ENCODE measurements around the gene HGD. TPM values are rescaled to one million over a fixed set of nuclear protein-coding genes. Genes with fewer than 3 reads are reported as not detected.

HGD gene
- total and polyA plus RNA-seq, 10 of the 15 experiments (the other 5 are each of a cell fraction or from before 2014, with no cell fraction given), result 0.18 to 0.81 (median 0.40) TPM; not detected in 6

DNA sequence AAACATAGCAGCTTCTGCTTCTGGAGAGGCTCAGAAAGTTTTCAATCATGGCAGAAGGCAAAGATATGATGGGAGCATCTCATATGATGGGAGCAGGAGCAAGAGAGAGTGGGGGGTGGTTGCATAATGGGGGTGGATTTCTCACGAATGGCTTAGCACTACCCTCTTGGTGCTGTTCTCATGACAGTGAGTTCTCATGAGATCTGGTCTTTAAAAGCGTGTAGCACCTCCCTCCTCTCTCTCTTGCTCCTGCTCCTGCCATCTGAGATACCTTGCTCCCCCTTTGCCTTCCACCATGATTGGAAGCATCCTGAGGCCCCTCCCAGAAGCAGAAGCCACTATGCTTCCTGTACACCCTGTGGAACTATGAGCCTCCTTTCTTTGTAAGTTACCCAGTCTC, 22.2 kb downstream of the HGD start (continued):
- TF ChIP-seq KAT2A (conservative IDR thresholded peaks at IDR 0.05; ENCODE audit: control insufficient read depth, low read depth, low read length) (no peak), CBX5 (IDR thresholded peaks at IDR 0.05; ENCODE audit: low read depth) (no peak), TBL1XR1 (IDR thresholded peaks at IDR 0.05; ENCODE audit: low read depth, low read length) (no peak), NFYA (IDR thresholded peaks at IDR 0.05; ENCODE audit: borderline replicate concordance, low read depth, low read length) (no peak)
- TF ChIP-seq, protein P1, sequence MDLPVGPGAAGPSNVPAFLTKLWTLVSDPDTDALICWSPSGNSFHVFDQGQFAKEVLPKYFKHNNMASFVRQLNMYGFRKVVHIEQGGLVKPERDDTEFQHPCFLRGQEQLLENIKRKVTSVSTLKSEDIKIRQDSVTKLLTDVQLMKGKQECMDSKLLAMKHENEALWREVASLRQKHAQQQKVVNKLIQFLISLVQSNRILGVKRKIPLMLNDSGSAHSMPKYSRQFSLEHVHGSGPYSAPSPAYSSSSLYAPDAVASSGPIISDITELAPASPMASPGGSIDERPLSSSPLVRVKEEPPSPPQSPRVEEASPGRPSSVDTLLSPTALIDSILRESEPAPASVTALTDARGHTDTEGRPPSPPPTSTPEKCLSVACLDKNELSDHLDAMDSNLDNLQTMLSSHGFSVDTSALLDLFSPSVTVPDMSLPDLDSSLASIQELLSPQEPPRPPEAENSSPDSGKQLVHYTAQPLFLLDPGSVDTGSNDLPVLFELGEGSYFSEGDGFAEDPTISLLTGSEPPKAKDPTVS (IDR thresholded peaks at IDR 0.05; ENCODE audit: low read depth, low read length), result no peak
- TF ChIP-seq, protein P2, sequence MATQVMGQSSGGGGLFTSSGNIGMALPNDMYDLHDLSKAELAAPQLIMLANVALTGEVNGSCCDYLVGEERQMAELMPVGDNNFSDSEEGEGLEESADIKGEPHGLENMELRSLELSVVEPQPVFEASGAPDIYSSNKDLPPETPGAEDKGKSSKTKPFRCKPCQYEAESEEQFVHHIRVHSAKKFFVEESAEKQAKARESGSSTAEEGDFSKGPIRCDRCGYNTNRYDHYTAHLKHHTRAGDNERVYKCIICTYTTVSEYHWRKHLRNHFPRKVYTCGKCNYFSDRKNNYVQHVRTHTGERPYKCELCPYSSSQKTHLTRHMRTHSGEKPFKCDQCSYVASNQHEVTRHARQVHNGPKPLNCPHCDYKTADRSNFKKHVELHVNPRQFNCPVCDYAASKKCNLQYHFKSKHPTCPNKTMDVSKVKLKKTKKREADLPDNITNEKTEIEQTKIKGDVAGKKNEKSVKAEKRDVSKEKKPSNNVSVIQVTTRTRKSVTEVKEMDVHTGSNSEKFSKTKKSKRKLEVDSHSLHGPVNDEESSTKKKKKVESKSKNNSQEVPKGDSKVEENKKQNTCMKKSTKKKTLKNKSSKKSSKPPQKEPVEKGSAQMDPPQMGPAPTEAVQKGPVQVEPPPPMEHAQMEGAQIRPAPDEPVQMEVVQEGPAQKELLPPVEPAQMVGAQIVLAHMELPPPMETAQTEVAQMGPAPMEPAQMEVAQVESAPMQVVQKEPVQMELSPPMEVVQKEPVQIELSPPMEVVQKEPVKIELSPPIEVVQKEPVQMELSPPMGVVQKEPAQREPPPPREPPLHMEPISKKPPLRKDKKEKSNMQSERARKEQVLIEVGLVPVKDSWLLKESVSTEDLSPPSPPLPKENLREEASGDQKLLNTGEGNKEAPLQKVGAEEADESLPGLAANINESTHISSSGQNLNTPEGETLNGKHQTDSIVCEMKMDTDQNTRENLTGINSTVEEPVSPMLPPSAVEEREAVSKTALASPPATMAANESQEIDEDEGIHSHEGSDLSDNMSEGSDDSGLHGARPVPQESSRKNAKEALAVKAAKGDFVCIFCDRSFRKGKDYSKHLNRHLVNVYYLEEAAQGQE (IDR thresholded peaks at IDR 0.05; ENCODE audit: low read depth, low read length), result no peak

DNA sequence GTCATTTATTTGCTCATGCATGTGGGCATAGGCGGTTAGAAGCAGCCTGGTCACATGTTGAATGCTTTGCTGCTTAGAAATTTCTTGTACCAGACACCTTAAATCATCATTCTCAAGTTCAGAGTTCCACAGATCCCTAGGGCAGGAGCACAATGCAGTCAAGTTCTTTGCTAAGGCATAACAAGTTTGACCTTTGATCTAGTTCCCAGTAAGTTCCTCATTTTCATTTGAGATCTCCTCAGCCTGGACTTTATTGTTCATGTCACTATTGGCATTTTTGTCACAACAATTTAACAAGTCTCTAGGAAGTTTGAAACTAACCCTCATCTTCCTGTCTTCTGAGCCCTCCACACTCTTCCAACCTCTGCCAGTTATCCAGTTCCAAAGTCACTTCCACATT, 22.8 kb downstream of the HGD start:
- Histone ChIP-seq H2AFZ (ENCODE audit: control insufficient read depth, low read depth, low read length) (no peak overlapping the region), H3K4me3 (no peak overlapping the region), H3K4me1 (ENCODE audit: control insufficient read depth, insufficient read depth, low read length) (no peaks in the 10 kb centered on the region), H3K9ac (ENCODE audit: control insufficient read depth, insufficient read depth, low read length) (no peak overlapping the region), H3K9me3 (replicated peaks; ENCODE audit: control insufficient read depth, insufficient read depth, low read length) (no peaks in the 10 kb centered on the region; the same call in 2 of the 3 replicates), H3K27ac (ENCODE audit: control insufficient read depth, insufficient read depth) (no peak overlapping the region), H3K36me3 (ENCODE audit: control insufficient read depth in 2 of 2, insufficient read depth in 2 of 2, low read length in 1 of 2) (no peaks in the 10 kb centered on the region), H3K4me2 (ENCODE audit: control insufficient read depth, insufficient read depth) (no peak overlapping the region), H4K20me1 (ENCODE audit: control insufficient read depth, insufficient read depth) (no peaks in the 10 kb centered on the region), H3K79me2 (ENCODE audit: control insufficient read depth, insufficient read depth, low read length) (no peaks in the 10 kb centered on the region), H3K27me3 (replicated peaks in 1 of 2; ENCODE audit: control insufficient read depth in 2 of 2, insufficient read depth in 2 of 2, low read length in 1 of 2) (no peaks in the 10 kb centered on the region)
- 0% methylated on average over 1 of the region's 1 CpG for WGBS (ENCODE audit: insufficient coverage, insufficient replicate concordance, low lambda C conversion rate, missing lambda C conversion rate)
- DNase-seq (ENCODE audit: low read depth, low spot score) (no peak), FAIRE-seq (no peak), ATAC-seq (no peak)
- ChIA-PET RAD21 (ENCODE audit: unreplicated experiment) (no interaction called here), POLR2A (no interaction called here), SMC1A (ENCODE audit: uncharacterized antibody, unreplicated experiment) (no interaction called here), CTCF (no interaction called here)
- TF ChIP-seq KAT2A (conservative IDR thresholded peaks at IDR 0.05; ENCODE audit: control insufficient read depth, low read depth, low read length), result no peak
- no peak for TF ChIP-seq NFXL1 (IDR thresholded peaks at IDR 0.05; ENCODE audit: borderline replicate concordance)
- no TSS peak for BruUV-seq (replicated peaks)
- in situ Hi-C loops (cut with MboI), result no loop called here
- intact Hi-C loops (cut with micrococcal nuclease; ENCODE audit: unreplicated experiment), result no loop called here

All from GM12878 (cell line).